ENCODE data around the gene SMARCA2.

The SMARCA2 gene

DNA sequence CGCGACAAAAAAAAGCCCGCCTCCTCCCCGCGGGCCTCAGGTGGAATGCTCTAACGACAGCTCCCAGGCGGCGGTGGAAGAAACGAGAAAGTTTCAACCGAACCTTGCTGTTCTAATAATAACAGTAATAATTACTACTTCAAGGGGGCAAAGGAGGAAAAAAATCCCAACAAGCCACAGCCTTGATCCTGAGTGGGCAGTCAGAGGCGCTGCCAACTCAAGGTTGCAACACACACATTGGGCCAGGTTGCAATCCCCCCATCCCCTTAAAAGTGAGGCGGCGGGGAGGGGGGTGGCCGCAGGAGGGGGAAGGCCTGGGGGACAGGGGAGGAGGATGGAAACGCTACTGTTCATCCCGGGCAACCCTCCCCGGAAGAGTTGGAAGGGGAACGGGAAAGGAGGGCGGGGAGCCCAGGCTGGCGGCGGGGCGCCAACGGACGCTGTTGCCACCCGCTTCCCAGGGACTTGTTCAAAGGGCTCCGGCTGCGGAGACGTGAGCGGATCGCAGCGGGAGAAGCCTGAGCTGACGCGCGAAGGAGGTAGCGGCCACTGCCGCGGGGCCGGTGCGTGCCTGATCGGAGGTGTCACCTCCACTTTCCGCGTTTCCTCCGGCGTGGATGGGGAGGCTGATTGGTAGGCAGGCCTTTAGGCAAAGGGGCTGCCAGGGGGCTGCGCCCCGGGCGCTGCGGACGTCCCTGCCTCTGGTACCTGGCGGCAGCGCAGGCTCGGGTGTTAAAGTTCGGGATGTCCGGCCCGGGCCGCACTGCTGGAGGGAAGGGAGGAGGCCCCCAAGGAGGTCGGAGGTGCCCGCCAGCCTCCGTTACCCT, 647 bp downstream of the SMARCA2 start:
- peak; percentile 82 for DNase-seq (ENCODE audit: low spot score)

DNA sequence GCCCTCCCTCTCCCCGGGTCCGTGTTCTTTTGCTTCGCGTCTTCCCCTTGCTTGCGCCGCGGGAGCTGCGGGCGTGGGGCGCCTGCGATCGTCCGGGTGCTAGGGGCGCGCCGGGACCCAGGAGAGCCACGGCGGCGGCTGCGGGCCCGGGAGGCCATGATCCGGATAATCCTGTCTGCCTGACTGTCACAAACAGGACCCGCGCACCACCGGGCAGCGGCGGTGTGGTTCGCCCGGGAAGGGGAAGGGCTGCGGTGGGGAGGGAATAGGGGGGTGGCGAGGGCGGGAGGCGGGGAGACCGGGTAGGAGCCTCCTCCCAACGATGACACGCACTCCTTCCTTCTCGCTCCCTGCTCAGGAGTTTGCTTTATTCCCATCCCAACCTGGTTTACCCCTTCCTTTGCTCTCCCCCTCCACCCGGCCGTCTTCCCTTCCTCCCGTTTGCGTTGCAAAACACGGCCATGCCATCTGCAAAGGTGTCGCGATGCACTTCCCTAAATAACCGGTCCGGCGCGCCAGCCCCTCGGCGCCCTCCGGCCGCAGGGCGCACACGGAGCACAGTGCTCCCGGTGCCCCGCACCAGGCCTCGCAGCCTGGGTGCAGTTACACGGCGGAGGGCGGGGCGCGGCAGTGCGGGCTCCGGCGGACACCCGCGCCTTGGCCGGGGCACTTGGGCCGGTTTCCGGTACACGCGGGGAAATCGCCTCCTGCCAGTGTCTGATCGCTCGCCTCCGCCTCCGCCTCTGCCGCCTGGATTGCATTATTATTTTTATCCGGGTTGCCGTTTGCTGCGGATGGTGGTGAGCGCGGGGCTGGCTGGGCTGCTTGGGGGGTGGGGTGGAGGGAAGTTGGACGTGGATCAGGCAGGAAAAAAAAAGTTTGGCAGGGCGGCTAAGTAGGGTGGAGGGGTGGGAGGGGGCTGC, 1.5 kb downstream of the SMARCA2 start:
- DNase-seq (ENCODE audit: low spot score): peak; percentile 86

DNA sequence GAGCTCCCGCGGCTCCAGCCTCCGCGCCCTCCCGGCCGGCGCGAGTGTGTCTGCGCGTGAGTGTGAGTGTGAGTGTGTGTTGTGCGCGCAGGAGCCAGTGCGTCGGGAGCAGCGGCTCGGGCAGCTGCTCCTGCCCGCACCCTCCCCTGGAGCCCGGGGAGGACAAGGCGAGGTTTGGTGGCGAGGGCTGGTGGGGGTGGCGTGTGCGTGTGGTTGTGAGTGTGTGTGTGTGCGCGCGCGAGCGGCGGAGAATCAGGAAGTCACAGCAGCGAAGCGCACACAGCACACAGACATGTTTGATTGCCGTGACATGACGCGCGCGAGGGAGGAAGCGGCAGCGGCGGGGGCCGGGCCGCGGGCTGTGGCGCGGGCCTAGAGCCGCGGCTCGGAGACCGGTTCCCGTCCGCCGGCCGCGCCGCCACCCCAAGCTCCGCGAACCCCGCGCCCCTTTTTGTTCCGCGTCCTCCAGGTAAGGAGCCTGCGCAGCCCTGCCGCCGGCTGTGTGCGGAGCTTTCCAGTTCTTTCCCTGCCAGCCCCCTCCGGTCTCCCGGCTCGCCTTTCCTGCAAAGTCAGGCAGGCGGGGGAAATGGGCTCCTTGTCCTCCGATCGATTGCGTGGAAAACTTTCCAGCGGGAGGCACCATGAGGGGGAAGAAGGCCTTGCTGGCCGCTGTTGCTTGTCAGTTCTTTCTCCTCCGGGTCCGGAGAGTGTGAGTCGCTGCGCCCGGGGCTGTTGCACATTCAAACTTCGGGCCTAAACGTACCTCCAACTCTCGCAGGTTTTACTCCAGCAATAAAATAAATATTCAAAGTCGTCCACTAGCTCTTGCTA, 2.4 kb downstream of the SMARCA2 start:
- DNase-seq (ENCODE audit: low spot score): peak; percentile 91

DNA sequence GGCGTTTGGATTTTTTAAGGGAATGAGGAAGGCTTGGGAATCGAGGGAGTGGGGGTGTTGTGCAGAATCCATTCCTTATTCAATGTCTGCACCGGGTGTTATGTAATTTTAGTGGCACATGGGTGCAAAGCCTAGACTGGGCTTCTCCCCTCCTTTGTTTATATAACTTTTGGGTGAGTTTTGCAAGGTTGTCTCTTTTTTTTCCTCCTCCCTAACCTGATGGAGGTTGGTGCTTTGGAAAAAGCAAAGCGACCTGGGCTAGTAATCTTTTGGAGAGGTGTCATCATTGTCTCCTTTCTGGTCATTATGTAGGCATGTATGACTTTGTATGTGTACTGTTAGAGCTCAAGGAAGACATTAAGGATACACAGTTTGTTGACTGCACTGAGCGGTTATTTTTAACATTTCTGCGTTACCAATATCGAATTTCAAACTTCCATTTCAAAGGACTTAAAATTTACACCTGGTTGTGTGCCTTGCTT, 3.1 kb downstream of the SMARCA2 start:
- no peak for DNase-seq (ENCODE audit: low spot score)

DNA sequence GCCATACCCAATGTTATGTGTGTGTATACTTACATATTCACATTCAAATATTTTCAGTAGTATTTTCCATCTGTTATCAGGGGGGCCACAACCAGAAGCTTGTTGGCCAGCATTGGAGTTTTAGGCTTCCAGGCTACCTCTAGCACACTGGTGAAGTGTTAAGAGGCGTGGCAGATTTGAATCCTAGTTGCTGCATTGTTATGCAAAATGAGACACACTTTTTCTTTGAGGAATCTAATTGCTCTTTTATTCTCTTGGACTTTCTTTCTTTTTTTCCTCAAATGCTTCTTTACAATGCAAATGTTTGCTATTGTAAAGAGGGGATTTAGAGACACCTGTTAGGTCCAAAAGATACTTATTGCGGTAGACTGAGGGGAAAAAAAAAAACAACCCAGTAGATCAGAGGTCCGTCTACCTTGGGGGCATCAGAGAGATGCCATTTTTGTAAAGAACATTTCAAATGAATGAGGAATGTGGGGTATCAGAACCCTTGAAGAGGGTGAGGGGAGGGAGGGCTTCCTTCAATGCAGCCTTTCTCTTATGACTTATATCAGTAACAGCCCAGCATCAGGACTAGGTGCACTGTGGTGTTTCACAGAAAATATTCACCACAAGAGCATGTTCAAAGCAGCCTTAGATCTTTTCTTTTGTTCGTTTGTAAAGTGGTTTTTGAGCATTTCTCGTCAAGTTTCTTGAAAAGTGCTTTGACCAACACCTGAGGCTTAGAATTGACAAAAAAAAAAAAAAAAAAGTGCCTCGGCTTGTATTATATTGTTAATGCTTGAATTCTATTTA, 3.8 kb downstream of the SMARCA2 start:
- DNase-seq (ENCODE audit: low spot score): no peak

DNA sequence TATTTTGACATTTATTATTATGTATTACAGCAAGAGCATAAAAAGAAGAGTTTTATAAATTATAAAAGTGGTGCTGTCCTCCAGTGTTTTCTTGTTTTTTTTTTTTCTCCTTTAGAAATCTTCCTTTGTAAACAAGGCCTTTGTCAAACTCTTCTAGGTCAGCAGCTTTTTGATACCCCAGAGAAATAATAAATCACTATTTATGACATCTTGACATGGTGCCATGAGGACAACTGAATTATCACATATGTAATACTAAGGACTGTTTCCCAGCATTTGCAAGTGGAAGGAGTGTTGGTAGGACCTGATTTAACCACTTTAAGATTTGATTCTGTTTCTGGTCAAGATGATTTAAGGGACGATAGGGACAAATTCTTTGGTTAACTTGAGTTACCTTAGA, 4.6 kb downstream of the SMARCA2 start:
- DNase-seq (ENCODE audit: low spot score): no peak

DNA sequence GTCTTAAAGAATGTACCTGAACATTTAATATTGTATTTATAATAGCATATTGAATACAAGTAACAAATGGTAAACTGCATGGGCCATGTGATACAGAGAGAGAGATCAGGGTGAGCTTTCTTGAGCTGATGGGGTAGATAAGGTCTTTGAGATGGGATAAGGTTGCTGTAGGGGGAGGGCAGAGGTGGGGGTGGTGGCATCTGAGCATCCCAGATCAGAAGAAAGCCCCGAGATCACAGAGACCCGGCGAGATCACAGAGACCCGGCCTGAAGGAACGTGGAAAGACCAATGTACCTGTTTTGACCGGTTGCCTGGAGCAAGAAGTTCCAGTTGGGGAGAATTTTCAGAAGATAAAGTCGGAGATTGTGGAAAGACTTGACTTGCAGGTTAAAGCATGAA, 6.6 kb downstream of the SMARCA2 start:
- DNase-seq (ENCODE audit: low spot score): no peak

DNA sequence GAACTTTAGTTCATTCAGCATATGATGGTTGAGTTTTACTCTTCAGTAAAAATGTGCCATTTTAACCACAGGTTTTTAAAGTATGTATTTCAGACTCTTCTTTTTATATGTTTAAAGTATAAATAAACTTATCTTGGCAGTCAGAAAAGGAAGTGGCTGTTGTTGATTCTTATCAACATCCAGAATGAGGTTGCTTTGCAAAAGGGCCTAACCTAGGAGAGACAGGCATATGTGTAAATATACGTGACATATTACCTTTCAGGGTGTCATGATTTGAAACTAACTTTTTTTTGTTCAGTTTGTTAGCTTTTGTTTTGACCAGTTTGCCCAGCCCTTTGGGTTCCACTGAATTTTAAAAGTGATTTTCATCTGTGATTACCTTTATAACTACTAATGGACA, 7.4 kb downstream of the SMARCA2 start:
- DNase-seq (ENCODE audit: low spot score): no peak

DNA sequence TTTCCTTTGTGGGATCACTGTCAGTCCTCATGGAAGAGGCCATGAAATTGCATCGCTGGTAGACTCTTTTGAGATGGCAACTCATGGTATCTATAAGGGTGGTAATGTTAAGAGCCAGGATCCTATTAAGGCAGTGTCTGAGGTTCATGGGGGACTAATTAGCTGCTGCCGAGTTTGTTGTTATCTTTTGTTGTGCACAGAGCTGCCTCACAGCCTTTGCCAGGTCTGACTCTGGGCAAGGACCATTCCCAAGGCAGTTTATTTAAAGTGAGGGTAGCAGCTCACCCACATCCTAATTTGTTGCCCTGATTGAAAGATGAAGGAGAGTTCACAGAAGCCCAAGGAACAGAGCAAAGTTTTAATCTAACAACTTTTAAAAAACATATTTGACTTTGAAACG, 7.9 kb downstream of the SMARCA2 start:
- DNase-seq (ENCODE audit: low spot score): no peak

DNA sequence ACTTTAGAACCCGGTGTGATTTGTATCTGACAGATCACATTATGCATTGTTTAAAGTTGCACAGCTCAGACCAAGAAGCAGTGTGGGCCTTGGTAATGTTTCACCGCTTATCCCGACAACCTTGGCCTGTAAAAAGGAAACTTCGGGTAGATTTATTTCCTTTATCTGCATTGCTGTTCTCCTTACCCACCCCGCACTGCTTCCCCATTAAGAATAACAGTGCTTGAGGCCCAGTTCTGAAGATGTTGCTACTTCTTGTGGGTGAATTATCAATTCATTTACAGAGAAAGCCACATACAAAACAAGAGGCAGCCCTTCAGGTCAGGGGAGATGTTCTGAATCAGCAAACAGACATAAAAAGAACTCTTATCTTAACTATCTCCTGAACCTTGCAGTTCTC, 8.4 kb downstream of the SMARCA2 start:
- no peak for DNase-seq (ENCODE audit: low spot score)

DNA sequence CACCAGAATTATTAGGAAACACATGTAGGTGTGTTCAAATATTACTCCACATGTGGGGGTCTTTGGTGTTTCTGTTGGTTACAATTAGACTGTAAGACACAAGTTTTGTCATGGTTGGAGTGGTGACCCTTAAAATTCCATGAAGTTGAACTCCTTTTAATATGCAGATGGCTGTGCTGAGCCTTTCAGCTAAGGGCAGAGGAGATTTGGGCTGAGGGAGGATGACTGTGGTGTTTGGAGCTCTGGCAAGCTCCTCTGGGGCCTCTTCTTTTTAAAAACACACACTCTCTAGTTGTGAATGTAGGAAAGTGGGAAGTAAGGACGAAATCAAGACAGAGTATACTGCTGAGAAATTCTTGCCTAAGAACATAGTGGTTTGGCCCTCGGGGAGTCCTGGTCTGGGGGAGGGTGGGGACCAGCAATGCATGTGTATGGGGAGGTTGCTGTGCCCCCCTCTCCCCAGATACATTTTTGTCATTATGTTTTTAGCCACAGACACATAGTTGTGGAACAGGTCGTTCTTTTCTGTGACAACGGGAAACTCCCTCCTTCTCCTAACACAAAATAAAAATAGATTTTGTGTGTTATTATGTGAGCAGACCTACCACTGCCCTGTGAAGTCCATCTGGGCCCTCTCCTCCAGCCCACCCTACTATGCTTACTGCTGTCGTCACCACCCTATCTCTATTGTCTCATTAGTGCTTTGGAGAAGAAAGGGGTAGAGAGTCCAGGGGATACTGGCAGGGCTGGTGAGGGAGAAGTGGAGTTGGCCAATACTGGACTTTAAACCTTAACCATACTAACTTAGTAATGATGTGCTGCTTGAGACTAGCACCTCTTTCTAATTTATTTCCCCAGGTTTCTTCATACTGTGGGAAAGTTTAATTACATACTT, 10.0 kb downstream of the SMARCA2 start:
- DNase-seq (ENCODE audit: low spot score): no peak

DNA sequence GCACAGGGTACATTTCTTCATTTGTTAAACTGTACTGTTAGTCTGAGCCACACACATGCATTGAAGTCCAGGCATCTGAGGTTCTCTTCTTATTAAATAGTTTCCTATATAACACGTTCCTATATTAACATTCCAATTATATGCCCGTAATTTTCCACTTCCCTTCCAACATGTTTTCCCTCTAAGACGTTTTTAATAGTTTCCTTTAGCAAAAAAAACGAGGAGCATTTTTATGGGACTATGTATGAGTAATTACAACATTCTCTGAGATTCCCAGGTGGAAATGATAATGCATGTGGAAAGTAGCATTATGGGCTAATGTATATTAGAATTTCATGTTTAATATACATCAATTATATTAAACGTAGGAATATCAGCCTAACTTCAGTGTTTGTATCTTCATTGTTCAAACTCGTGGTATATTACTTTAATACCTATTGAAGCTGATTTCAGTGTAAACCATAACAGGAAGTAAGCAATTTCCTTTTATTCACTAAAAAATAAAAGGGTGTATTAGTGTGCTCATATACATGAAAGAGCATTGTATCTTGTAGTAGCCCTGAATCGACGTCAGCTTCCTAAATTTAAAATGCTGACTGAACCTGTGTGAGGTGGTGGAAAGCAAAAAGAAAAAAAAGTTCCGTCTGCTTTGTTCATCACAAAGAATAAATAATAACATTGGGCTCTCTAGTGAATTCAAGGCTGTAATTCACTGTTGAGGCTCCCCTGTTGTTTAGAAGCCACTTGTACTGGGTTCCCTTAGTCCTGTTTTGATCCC, 11.3 kb downstream of the SMARCA2 start:
- DNase-seq (ENCODE audit: low spot score): no peak

DNA sequence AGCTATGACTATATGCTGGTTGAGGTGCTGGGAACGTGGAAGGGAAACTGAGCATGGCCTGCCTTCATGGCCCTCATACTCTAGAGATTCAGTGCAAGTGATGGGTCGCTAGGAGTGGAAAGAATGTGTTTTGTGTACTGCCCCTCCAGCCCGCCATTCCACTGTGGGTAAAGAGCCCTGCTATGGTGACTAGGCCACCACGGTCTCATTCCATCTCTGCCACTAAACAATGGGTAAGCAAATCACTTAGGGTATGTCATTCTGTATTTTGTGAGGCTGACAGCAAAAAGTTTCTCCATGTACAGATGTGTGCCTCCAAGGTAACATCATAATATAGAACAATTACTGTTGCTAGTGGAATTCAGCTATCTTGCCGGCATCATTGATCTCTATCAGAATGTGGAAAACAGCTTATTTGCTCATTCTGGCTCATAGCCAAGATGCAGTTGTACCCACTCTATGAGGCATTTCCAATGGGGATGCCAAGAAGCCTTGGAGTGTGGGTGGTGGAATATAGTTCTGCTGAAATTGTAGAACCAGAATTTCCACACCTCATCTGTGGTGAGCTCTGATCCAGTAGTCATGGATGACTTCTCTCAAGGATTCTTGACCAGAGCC, 12.5 kb downstream of the SMARCA2 start:
- DNase-seq (ENCODE audit: low spot score): no peak

DNA sequence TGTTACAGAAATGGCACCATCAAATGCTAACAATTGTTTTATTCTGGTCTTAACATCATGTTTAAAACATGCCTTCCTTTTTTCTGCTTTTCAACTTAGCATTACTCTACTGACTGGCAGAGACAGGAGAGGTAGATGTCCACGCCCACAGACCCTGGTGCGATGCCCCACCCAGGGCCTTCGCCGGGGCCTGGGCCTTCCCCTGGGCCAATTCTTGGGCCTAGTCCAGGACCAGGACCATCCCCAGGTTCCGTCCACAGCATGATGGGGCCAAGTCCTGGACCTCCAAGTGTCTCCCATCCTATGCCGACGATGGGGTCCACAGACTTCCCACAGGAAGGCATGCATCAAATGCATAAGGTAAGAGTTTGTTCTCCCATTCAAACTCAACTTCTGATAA, 13.7 kb downstream of the SMARCA2 start:
- no peak for DNase-seq (ENCODE audit: low spot score)

DNA sequence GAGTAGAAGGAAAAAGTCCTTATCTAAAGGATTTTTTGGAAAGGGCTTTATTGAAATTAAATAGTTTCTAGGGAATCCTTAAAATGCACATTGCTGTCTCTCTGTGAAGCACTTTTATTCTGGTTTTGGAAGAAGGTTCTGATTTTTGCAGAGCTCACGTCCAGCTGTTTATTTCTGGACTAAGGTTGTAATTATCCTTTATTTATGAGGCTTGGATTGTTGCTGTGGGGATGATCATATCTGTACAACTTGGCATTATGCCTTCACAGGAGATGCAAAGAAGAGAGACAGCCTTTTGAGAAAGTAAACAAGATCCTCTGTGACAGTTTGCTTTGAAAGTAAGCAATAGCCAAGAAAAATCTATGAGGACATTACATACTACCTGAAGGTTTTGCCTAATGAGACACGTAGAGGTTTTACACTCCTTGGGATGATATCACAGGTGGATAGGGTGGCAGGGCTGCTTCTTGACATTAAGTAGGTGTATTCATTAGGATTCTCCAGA, 14.6 kb downstream of the SMARCA2 start:
- no peak for DNase-seq (ENCODE audit: low spot score)

DNA sequence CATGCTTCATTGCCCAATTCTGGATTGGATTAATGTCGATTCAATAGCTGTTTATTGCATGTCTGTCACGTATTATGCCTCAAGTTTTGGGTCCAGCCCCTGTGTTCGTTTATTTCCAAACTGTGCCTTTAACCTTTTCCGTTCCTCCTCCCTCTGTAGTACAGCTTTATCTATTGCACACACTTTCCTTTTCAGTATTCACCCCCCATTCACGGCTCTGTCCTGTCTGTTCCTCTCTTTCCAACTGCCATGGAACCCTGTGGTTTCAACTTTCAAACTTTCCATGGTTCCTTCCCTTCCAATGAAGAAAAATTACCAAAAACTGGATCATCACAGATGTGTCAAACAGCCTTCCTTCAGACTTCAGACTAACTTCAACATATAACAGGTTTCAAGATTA, 17.1 kb downstream of the SMARCA2 start:
- DNase-seq (ENCODE audit: low spot score): no peak

DNA sequence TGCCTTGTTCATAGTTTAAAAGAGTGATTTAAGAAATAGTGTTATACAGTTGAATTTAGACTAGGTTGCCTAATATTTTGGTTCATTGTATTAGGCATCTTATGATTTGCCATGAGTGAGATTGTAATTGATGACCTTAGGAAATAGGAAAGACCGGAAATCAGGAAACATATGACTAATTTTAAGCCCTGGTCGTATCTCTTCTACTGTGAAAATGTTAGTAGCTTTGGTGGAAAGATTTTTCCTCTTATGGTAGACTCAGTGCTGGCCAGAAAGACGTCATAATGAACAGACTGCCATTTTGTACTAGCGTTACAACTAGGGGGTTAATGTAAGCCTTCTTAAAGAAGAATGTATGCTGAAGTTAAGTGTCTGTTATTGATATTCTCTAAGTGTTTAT, 21.7 kb downstream of the SMARCA2 start:
- no peak for DNase-seq (ENCODE audit: low spot score)

DNA sequence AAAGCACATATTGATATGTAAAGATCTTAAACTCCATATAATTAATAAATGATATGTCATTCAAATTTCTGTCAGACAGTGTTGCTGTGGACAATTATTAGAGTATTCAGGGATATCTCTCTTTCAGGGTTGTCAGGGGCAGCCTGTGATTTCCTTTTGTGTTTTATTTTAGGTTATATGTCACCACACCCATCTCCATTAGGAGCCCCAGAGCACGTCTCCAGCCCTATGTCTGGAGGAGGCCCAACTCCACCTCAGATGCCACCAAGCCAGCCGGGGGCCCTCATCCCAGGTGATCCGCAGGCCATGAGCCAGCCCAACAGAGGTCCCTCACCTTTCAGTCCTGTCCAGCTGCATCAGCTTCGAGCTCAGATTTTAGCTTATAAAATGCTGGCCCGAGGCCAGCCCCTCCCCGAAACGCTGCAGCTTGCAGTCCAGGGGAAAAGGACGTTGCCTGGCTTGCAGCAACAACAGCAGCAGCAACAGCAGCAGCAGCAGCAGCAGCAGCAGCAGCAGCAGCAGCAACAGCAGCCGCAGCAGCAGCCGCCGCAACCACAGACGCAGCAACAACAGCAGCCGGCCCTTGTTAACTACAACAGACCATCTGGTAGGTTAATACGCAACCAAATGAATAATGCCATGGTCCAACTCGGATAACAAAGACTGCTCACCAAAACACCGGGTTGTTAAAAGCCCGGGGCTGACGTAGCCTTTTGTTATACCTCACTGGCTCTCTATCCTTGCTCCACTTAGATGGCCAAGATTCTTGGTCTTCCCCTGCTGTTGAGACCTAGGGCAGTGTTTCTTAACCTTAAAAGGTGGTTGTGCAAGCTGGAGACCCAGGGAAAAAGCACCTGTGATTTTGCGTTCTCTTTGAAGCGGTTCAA, 24.4 kb downstream of the SMARCA2 start:
- no peak for DNase-seq (ENCODE audit: low spot score)
